GM13976 (cell line): ENCODE measurements around the gene TMEM164.

Experiments used
- DNase-seq: peaks from one replicate; pipeline ENCODE4 v3.0.0; 2012; ENCODE audit warnings: low spot score
- in situ Hi-C: fragments of 300-500 bp; cut with MboI; formaldehyde crosslinking; loops from one replicate; pipeline ENCODE4 v1.12.0; 2022; ENCODE audit warnings: low sequenced_read_pairs, mixed read lengths, inconsistent platforms; ENCODE audit not compliant: unreplicated experiment
- TF ChIP-seq, protein P1 (sequence below): IDR thresholded peaks from 2 replicates; pipeline ENCODE4 v1.5.1; 2012; ENCODE audit warnings: borderline replicate concordance, mild to moderate bottlenecking; ENCODE audit not compliant: insufficient read depth; ENCODE audit errors: extremely low read depth, missing control alignments, control extremely low read depth

TMEM164 gene

DNA sequence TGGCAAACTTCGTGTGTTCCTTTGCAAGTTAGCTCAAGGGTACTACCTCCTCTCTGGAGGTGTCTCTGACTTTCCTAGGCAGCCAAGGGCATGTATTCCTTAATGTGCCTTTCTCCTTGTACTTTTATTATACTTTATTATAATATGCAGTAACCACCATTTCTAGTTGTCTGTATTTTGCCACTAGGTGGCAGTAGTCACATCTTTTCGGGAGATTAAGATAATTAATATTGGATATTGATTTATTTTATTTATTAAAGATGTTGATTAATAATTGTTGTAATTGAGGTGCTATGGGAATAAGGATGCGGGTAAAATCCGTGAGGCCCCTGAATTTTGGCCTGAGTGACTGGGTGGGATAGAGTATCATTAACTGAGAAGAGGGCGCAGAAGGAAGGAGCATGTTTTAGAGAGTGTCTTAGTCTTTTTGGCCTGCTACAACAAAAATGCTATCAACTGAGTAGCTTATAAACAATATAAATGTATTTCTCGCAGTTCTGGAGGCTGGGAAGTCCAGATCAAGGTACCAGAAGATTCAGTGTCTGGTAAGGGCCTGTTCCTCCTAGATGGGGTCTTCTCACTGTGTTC, 153.3 kb downstream of the TMEM164 start:
- DNase-seq, result no peak
- TF ChIP-seq, protein P1, sequence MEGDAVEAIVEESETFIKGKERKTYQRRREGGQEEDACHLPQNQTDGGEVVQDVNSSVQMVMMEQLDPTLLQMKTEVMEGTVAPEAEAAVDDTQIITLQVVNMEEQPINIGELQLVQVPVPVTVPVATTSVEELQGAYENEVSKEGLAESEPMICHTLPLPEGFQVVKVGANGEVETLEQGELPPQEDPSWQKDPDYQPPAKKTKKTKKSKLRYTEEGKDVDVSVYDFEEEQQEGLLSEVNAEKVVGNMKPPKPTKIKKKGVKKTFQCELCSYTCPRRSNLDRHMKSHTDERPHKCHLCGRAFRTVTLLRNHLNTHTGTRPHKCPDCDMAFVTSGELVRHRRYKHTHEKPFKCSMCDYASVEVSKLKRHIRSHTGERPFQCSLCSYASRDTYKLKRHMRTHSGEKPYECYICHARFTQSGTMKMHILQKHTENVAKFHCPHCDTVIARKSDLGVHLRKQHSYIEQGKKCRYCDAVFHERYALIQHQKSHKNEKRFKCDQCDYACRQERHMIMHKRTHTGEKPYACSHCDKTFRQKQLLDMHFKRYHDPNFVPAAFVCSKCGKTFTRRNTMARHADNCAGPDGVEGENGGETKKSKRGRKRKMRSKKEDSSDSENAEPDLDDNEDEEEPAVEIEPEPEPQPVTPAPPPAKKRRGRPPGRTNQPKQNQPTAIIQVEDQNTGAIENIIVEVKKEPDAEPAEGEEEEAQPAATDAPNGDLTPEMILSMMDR, result no peak
- in situ Hi-C loops, result loop anchor here (5.0 to 25.0 kb wide), 2 partner anchors 246 to 706 kb away; no protein-coding TSS in a partner anchor

DNA sequence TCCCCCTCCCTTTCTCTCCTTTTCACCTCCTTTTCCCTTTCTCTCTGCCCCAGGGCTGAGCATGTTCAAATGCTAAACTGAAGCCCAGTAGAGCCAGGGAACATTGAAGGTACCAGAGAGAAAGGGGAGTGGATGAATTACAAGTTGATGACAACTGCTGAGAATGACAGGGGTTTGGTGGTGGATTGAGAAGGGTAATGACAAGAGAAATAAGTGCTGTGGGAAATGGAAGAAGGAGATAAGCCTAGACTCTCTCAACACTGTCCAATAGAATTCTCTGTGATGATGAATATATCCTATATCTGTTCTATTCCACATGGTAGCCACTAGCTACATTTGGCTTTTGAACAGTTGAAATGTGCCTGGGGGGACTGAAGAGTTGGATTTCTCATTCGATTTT, 154.5 kb downstream of the TMEM164 start:
- DNase-seq, result no peak
- in situ Hi-C loops, result loop anchor here (5.0 to 25.0 kb wide), 2 partner anchors 245 to 705 kb away; no protein-coding TSS in a partner anchor
- TF ChIP-seq, protein P1, result no peak

DNA sequence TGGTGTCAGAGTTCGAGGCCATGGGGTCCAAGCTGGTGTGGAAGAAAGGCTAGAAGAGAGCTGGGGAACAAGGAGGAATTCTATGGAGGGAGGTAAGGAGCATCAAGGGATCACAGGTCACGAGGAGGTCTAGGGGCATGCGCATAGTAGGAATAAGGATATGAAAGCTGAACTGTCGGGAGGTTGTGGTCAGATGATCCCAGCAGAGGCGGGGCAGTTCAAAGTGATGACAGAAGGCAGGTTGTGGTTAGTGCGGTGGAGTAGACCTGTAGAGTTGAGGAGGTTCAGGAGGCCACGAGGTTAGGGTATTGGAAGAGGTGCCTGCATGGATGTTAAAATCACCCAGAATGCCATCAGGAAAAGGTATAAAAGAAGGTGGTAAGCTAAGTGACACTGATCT, 156.3 kb downstream of the TMEM164 start:
- DNase-seq, result no peak
- TF ChIP-seq, protein P1, result no peak
- in situ Hi-C loops, result loop anchor here (5.0 to 25.0 kb wide), 2 partner anchors 243 to 703 kb away; no protein-coding TSS in a partner anchor

DNA sequence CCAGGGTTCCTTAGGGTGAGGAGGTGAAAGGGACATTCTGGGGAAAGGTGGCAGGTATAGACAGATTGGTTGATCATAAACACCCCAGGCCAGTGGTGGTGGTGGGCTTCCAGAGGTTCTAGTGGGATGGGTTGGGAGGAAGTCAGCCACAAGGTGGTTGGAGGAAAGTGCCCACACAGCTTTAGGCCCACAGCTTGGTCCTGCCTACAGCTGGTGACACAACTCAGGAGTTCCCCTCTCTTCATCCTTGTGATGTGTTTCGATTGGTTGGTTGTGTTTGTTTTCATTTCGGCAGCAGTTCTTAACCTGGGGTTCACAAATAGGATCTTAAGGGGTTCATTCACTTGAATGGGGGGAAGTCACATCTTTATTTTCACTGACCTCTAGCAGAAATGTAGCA, 157.0 kb downstream of the TMEM164 start:
- TF ChIP-seq, protein P1, result no peak
- in situ Hi-C loops, result loop anchor here (5.0 to 25.0 kb wide), 2 partner anchors 242 to 702 kb away; no protein-coding TSS in a partner anchor
- no peak for DNase-seq

DNA sequence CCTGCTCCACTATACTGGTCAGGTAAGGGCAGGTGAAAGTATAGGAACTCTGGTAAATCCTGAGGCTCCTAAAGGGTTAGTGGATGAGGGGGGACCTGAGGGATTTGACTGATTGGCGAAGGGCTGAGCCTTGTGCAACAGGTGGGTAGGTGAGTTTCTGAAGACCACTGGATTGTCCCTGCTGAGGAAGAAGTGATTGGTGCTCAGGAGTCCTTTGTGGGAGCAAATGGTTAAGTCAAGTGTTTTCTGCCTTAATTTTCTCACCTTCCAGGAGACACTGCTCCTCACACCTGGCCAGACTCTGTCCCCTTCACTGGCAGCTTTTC, 158.4 kb downstream of the TMEM164 start:
- in situ Hi-C loops, result loop anchor here (25.0 kb wide), 1 partner anchor 701 kb away; no protein-coding TSS in a partner anchor
- no peak for DNase-seq
- TF ChIP-seq, protein P1, result no peak

DNA sequence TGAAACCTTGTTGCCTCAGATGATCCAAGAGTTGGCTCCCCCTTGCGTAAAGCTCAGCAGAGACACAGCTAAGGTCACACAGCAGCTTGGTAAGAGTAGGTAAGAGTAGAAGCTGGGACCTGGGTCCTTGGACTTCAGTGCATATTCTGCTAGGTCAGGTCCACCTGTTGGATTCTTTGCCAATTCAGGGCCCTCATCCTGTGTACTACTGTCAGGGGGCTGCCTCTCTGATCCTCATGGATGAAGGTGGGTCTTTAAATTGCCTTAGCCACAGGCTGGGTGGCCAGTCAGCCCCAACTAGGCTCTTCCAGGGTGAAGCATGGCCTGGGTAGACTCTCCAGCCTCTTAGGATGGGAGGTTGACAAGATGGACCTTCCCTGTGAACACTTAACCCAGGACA, 159.2 kb downstream of the TMEM164 start:
- in situ Hi-C loops, result loop anchor here (25.0 kb wide), 1 partner anchor 700 kb away; no protein-coding TSS in a partner anchor
- no peak for DNase-seq
- TF ChIP-seq, protein P1, result no peak
